H9 (cell line): ENCODE data around the gene SPAG6. TPM values are rescaled to one million over a fixed set of nuclear protein-coding genes. Genes with fewer than 3 reads are reported as not detected.

Experiments used
- DNase-seq: peaks from one replicate; pipeline ENCODE4 v3.0.0-alpha.2; 2017
- H2AFZ ChIP-seq: one replicate; pipeline ENCODE4 v1.6.1; 2013; ENCODE audit warnings: mild to moderate bottlenecking, low read length, control low read depth, moderate library complexity
- H2AK5ac ChIP-seq: 2 replicates; pipeline ENCODE4 v1.6.1; 2013; ENCODE audit warnings: low read length, control low read depth, mixed read lengths; ENCODE audit not compliant: insufficient read length
- H2BK120ac ChIP-seq: one replicate; pipeline ENCODE4 v1.6.1; 2013; ENCODE audit warnings: low read depth, mild to moderate bottlenecking, low read length, control low read depth, inconsistent platforms; ENCODE audit not compliant: poor library complexity, severe bottlenecking
- H2BK12ac ChIP-seq: 2 replicates; pipeline ENCODE4 v1.6.1; 2013; ENCODE audit warnings: low read length, control low read depth, mixed read lengths, low read depth; ENCODE audit not compliant: insufficient read length
- H2BK15ac ChIP-seq: 2 replicates; pipeline ENCODE4 v1.6.1; 2013; ENCODE audit warnings: low read depth, low read length, control low read depth
- H2BK20ac ChIP-seq: one replicate; pipeline ENCODE4 v1.6.1; 2013; ENCODE audit warnings: low read depth, mild to moderate bottlenecking, low read length, control low read depth, inconsistent platforms; ENCODE audit not compliant: poor library complexity, severe bottlenecking
- H2BK5ac ChIP-seq: 2 replicates; pipeline ENCODE4 v1.6.1; 2013; ENCODE audit warnings: low read length, control low read depth, mixed read lengths; ENCODE audit not compliant: insufficient read length
- H3K14ac ChIP-seq: 2 replicates; pipeline ENCODE4 v1.6.1; 2013; ENCODE audit warnings: low read length, control low read depth; ENCODE audit not compliant: insufficient read depth
- H3K18ac ChIP-seq: 2 replicates; pipeline ENCODE4 v1.6.1; 2013; ENCODE audit warnings: low read depth, mild to moderate bottlenecking, mixed read lengths, low read length, control low read depth; ENCODE audit not compliant: insufficient read length
- H3K23ac ChIP-seq: 2 replicates; pipeline ENCODE4 v1.6.1; 2013; ENCODE audit warnings: low read length, control low read depth, mixed read lengths, low read depth; ENCODE audit not compliant: insufficient read length
- H3K23me2 ChIP-seq: 2 replicates; pipeline ENCODE4 v1.6.1; 2013; ENCODE audit warnings: low read depth, mild to moderate bottlenecking, mixed read lengths, low read length, control low read depth; ENCODE audit not compliant: insufficient read length, poor library complexity, severe bottlenecking
- H3K27ac ChIP-seq: 2 replicates; pipeline ENCODE4 v1.5.1; 2013; ENCODE audit warnings: low read length, control low read depth, mixed read lengths, low read depth; ENCODE audit not compliant: insufficient read length
- H3K27me3 ChIP-seq: 2 replicates; pipeline ENCODE4 v1.6.1; 2013; ENCODE audit warnings: low read length, control low read depth, inconsistent platforms; ENCODE audit not compliant: insufficient read depth
- H3K4ac ChIP-seq: 2 replicates; pipeline ENCODE4 v1.6.1; 2013; ENCODE audit warnings: low read depth, mild to moderate bottlenecking, control low read depth, inconsistent platforms, low read length, moderate library complexity
- H3K4me1 ChIP-seq: 2 replicates; pipeline ENCODE4 v1.6.1; 2013; ENCODE audit warnings: low read length, control low read depth, inconsistent platforms; ENCODE audit not compliant: insufficient read depth
- H3K4me2 ChIP-seq: 2 replicates; pipeline ENCODE4 v1.6.1; 2013; ENCODE audit warnings: low read length, control low read depth, mixed read lengths; ENCODE audit not compliant: insufficient read length, insufficient read depth
- H3K56ac ChIP-seq: 2 replicates; pipeline ENCODE4 v1.6.1; 2013; ENCODE audit warnings: low read depth, mild to moderate bottlenecking, mixed read lengths, low read length, control low read depth; ENCODE audit not compliant: insufficient read length
- H3K79me1 ChIP-seq: 2 replicates; pipeline ENCODE4 v1.6.1; 2013; ENCODE audit warnings: low read depth, mild to moderate bottlenecking, moderate library complexity, low read length, control low read depth, inconsistent platforms; ENCODE audit not compliant: insufficient read depth, poor library complexity, severe bottlenecking
- H3K79me2 ChIP-seq: 2 replicates; pipeline ENCODE4 v1.6.1; 2013; ENCODE audit warnings: low read length, control low read depth, inconsistent platforms; ENCODE audit not compliant: insufficient read depth
- H3K9ac ChIP-seq: 2 replicates; pipeline ENCODE4 v1.6.1; 2013; ENCODE audit warnings: low read length, control low read depth, mixed read lengths; ENCODE audit not compliant: insufficient read length; ENCODE audit errors: extremely low read depth
- H3K9me3 ChIP-seq: one replicate; pipeline ENCODE4 v1.6.1; 2013; ENCODE audit warnings: low read depth, low read length, inconsistent platforms; ENCODE audit not compliant: control insufficient read depth
- H3T11ph ChIP-seq: one replicate; pipeline ENCODE4 v1.6.1; 2013; ENCODE audit warnings: mild to moderate bottlenecking, low read length, control low read depth, inconsistent platforms
- H4K20me1 ChIP-seq: one replicate; pipeline ENCODE4 v1.6.1; 2013; ENCODE audit not compliant: control insufficient read depth, insufficient read length, insufficient read depth
- H4K5ac ChIP-seq: 2 replicates; pipeline ENCODE4 v1.6.1; 2013; ENCODE audit warnings: low read depth, mild to moderate bottlenecking, mixed read lengths, low read length, control low read depth; ENCODE audit not compliant: insufficient read length
- H4K8ac ChIP-seq: replicated peaks from 2 replicates; pipeline ENCODE4 v1.6.1; 2013; ENCODE audit warnings: low read length, control low read depth, mixed read lengths, low read depth; ENCODE audit not compliant: insufficient read length
- H4K91ac ChIP-seq: 2 replicates; pipeline ENCODE4 v1.6.1; 2013; ENCODE audit warnings: low read depth, mild to moderate bottlenecking, moderate library complexity, mixed read lengths, low read length, control low read depth; ENCODE audit not compliant: insufficient read length
- H3K27ac Mint-ChIP-seq, 3 experiments: 2 replicates in 2 of 3; 3 replicates in 1 of 3; pipeline ENCODE4 v1.8.0; 2020 to 2021; ENCODE audit warnings: mixed read lengths in 3 of 3, mild to moderate bottlenecking in 1 of 3, moderate library complexity in 1 of 3
- H3K27me3 Mint-ChIP-seq: 2 replicates; pipeline ENCODE4 v1.8.0; 2021; ENCODE audit warnings: low read depth, mild to moderate bottlenecking, moderate library complexity, mixed read lengths
- H3K36me3 Mint-ChIP-seq, 3 experiments: 2 replicates in 2 of 3; 3 replicates in 1 of 3; pipeline ENCODE4 v1.8.0; 2020 to 2021; ENCODE audit warnings: low read depth in 3 of 3, mixed read lengths in 3 of 3; ENCODE audit not compliant: insufficient read depth in 1 of 3
- H3K4me1 Mint-ChIP-seq, 2 experiments: 2 replicates each; pipeline ENCODE4 v1.8.0; 2020; ENCODE audit warnings: mixed read lengths in 2 of 2
- H3K4me3 Mint-ChIP-seq, 2 experiments: 2 replicates in 1 of 2; 3 replicates in 1 of 2; pipeline ENCODE4 v1.8.0; 2020 to 2021; ENCODE audit warnings: mild to moderate bottlenecking in 2 of 2, mixed read lengths in 2 of 2, moderate library complexity in 1 of 2
- H3K9me3 Mint-ChIP-seq, 2 experiments: 2 replicates in 1 of 2; 3 replicates in 1 of 2; pipeline ENCODE4 v1.8.0; 2020; ENCODE audit warnings: mild to moderate bottlenecking in 2 of 2, mixed read lengths in 2 of 2, moderate library complexity in 1 of 2
- CTCF ChIP-seq: fragments of 200-600 bp; sonication (generic); conservative IDR thresholded peaks from 3 replicates; pipeline ENCODE4 v1.8.0; 2021; ENCODE audit warnings: antibody characterized with exemption, mild to moderate bottlenecking
- WGBS: extraction: QIAGEN DNeasy Blood & Tissue Kit; methylation state at CpG from one replicate; pipeline ENCODE4 v1.1.7; 2013; ENCODE audit warnings: missing lambda C conversion rate, low lambda C conversion rate, mixed read lengths; ENCODE audit not compliant: insufficient read length; ENCODE audit errors: extremely low coverage; 5-methylcytosine and 5-hydroxymethylcytosine counted together
- total RNA-seq: library from RNA; stranded (reverse); gene quantifications from 2 replicates; pipeline ENCODE4 v1.2.1, GENCODE V29; 2021

Gene SPAG6
- total RNA-seq, 1 experiment from 2014 or later, result 0.24 TPM

- no peaks in the 10 kb centered on the region; a peak in 2 of 5 replicates for H3K9me3 Mint-ChIP-seq
- no peak overlapping the region for H4K91ac ChIP-seq
- no peak overlapping the region for H3K27ac Mint-ChIP-seq
- H3K18ac ChIP-seq, result no peak overlapping the region
- H2BK12ac ChIP-seq, result no peak overlapping the region
- H3K4me1 ChIP-seq, result no peaks in the 10 kb centered on the region
- H3K27me3 ChIP-seq, result peaks cover 26% of the 10 kb centered on the region; the same call in 1 of the 2 replicates
- no peaks in the 10 kb centered on the region for H3K79me1 ChIP-seq
- no peak overlapping the region for H3K56ac ChIP-seq
- H3K79me2 ChIP-seq, result no peaks in the 10 kb centered on the region
- H3T11ph ChIP-seq, result no peak overlapping the region
- H3K4me1 Mint-ChIP-seq, result peaks cover 14 to 16% of the 10 kb centered on the region in 2 experiments
- H3K23me2 ChIP-seq, result peaks cover 14% of the 10 kb centered on the region
- H3K9me3 ChIP-seq, result no peaks in the 10 kb centered on the region
- H2BK20ac ChIP-seq, result no peak overlapping the region
- no peak overlapping the region for H2BK5ac ChIP-seq
- no peak overlapping the region for H4K8ac ChIP-seq
- no peak overlapping the region for H2BK120ac ChIP-seq
- H2AFZ ChIP-seq, result no peak overlapping the region
- no peaks in the 10 kb centered on the region for H4K20me1 ChIP-seq
- no peak overlapping the region for H3K23ac ChIP-seq
- peaks cover 72% of the 10 kb centered on the region for H3K27me3 Mint-ChIP-seq
- no peak overlapping the region for H3K27ac ChIP-seq
- no peak overlapping the region for H3K9ac ChIP-seq
- H3K4me3 Mint-ChIP-seq, result no peak overlapping the region
- WGBS, result no CpG with 5 or more reads among the region's 2 CpGs
- H3K4ac ChIP-seq, result no peak overlapping the region
- DNase-seq, result no peak
- no peak overlapping the region for H3K14ac ChIP-seq
- no peak overlapping the region for H3K4me2 ChIP-seq
- no peaks in the 10 kb centered on the region for H3K36me3 Mint-ChIP-seq
- no peak overlapping the region for H2AK5ac ChIP-seq
- H4K5ac ChIP-seq, result no peak overlapping the region
- no peak for TF ChIP-seq CTCF
- H2BK15ac ChIP-seq, result no peak overlapping the region
Measured at GRCh38 chr10:22433875-22434274, 88.6 kb downstream of the SPAG6 start.
